Measurements from ENCODE around the gene ADAMTSL2. TPM values are rescaled to one million over a fixed set of nuclear protein-coding genes. Genes with fewer than 3 reads are reported as not detected.

The ADAMTSL2 gene
- total and polyA plus RNA-seq, 2 of the 13 experiments (the other 11 are each of a cell fraction or from before 2014, with no cell fraction given): 1.9 to 3.8 TPM

- DNase-seq (ENCODE audit: low spot score) (no peak), ATAC-seq (no peak), FAIRE-seq (no peak)
- no TSS peak for BruUV-seq (replicated peaks)
- no peaks in the 10 kb centered on the region for H3K36me3 ChIP-seq (replicated peaks in 1 of 2; ENCODE audit: control insufficient read depth in 1 of 2, insufficient read depth in 2 of 2, low read length in 2 of 2)
- no peak overlapping the region for H3K27ac ChIP-seq (ENCODE audit: extremely low read length, insufficient read depth, low read length)
- H2AFZ ChIP-seq (ENCODE audit: low read length): no peak overlapping the region
- H3K27me3 ChIP-seq (ENCODE audit: control insufficient read depth in 1 of 2, insufficient read depth in 2 of 2, low read length in 2 of 2): peaks cover 3 to 69% of the 10 kb centered on the region in 2 experiments; a peak in 3 of 5 replicates
- H3K9me3 ChIP-seq (ENCODE audit: low read length): no peaks in the 10 kb centered on the region
- no peak overlapping the region for H3K4me3 ChIP-seq (replicated peaks in 1 of 3; ENCODE audit: insufficient read depth in 1 of 3, low read depth in 2 of 3, low read length in 3 of 3)
- intact Hi-C loops (cut with micrococcal nuclease; ENCODE audit: unreplicated experiment) (no loop called here), in situ Hi-C loops (cut with HindIII; ENCODE audit: extremely low pct_ligation_motif_present, low pct_unique_long_range_greater_than_20kb) (no loop called here)
- TF ChIP-seq JARID2 (CRISPR knock-in tag; IDR thresholded peaks at IDR 0.05; ENCODE audit: insufficient replicate concordance) (no peak), ZNF740 (CRISPR knock-in tag; IDR thresholded peaks at IDR 0.05) (no peak), PPARG (CRISPR knock-in tag; conservative IDR thresholded peaks at IDR 0.05) (no peak), SOX13 (IDR thresholded peaks at IDR 0.05) (no peak), SOX13 (CRISPR knock-in tag; conservative IDR thresholded peaks at IDR 0.05 in 1 of 2, IDR thresholded peaks at IDR 0.05 in 1 of 2) (no peak), ZNF800 (CRISPR knock-in tag; IDR thresholded peaks at IDR 0.05) (no peak), SP1 (IDR thresholded peaks at IDR 0.05) (no peak), SP1 (CRISPR knock-in tag; IDR thresholded peaks at IDR 0.05) (no peak), DR1 (CRISPR knock-in tag; IDR thresholded peaks at IDR 0.05) (no peak), CBX1 (IDR thresholded peaks at IDR 0.05; ENCODE audit: low read depth) (no peak), RFX3 (CRISPR knock-in tag; IDR thresholded peaks at IDR 0.05) (no peak), ESRRA (CRISPR knock-in tag; IDR thresholded peaks at IDR 0.05; ENCODE audit: low read depth) (no peak), POLR2A (IDR thresholded peaks at IDR 0.05; ENCODE audit: insufficient read depth in 1 of 2, low read depth in 2 of 2, low read length in 2 of 2) (no peak), PRMT3 (CRISPR knock-in tag; IDR thresholded peaks at IDR 0.05; ENCODE audit: borderline replicate concordance, low read depth) (no peak), ZNF230 (CRISPR knock-in tag; IDR thresholded peaks at IDR 0.05) (no peak), ZNF446 (CRISPR knock-in tag; IDR thresholded peaks at IDR 0.05) (no peak), ZNF790 (CRISPR knock-in tag; IDR thresholded peaks at IDR 0.05; ENCODE audit: borderline replicate concordance) (no peak), TOPORS (CRISPR knock-in tag; IDR thresholded peaks at IDR 0.05) (no peak)
- H3K9ac ChIP-seq (ENCODE audit: insufficient read depth, low read depth, low read length): no peak overlapping the region
- ChIA-PET POLR2A (no interaction called here), CTCF (ENCODE audit: low intra/inter-chr PET ratio, low total read pairs) (no interaction called here)
- peaks cover 41% of the 10 kb centered on the region for H3K4me1 ChIP-seq (ENCODE audit: insufficient read depth, low read length)
- no peaks in the 10 kb centered on the region for H4K20me1 ChIP-seq (ENCODE audit: insufficient read depth, low read length)
- no peaks in the 10 kb centered on the region for H3K79me2 ChIP-seq (ENCODE audit: insufficient read depth, low read length)
- 50% methylated on average over 21 of the region's 28 CpGs for WGBS (ENCODE audit: low lambda C conversion rate)
- H3K4me2 ChIP-seq (ENCODE audit: low read depth, low read length): no peak overlapping the region
Measured at GRCh38 chr9:133513214-133514100, 21.0 kb upstream of the ADAMTSL2 start.
